SKM-1 treated with dmso at 0.1 percent for 144 hours (cell line): ENCODE data around the gene TIMM22.
"Not testable (repeated sequence)": the region's sequence is repeated elsewhere in the genome, so short reads cannot be mapped to it uniquely, and the experiment has no call there.

Source experiments
- DNase-seq: peaks from one replicate; lab custom pipeline; 2025; ENCODE audit not compliant: unreplicated experiment; lab: John Stamatoyannopoulos, UW

TIMM22 gene

GRCh38 chr17:971861-972260 is 25.1 kb upstream of the TIMM22 start:
- not testable (repeated sequence) for DNase-seq

GRCh38 chr17:973053-973452 is 23.9 kb upstream of the TIMM22 start:
- DNase-seq, result no peak

- DNase-seq, result not testable (repeated sequence)
Observed at GRCh38 chr17:974778-975177, 22.2 kb upstream of the TIMM22 start.

- DNase-seq, result no peak
Observed at GRCh38 chr17:975371-975915, 21.5 kb upstream of the TIMM22 start.

GRCh38 chr17:976312-976711 is 20.6 kb upstream of the TIMM22 start:
- no peak for DNase-seq

- DNase-seq, result no peak
Observed at GRCh38 chr17:977166-977565, 19.8 kb upstream of the TIMM22 start.

- no peak for DNase-seq
Observed at GRCh38 chr17:978103-979093, 18.5 kb upstream of the TIMM22 start.

- no peak for DNase-seq
Observed at GRCh38 chr17:979212-979538, 17.8 kb upstream of the TIMM22 start.

GRCh38 chr17:979539-980405 is 17.2 kb upstream of the TIMM22 start, which contains the start of gene NXN:
Gene NXN (minus strand): TSS chr17:979776.
- peak; percentile 29 for DNase-seq

GRCh38 chr17:980406-981291 is 16.3 kb upstream of the TIMM22 start:
- peak; percentile 61 for DNase-seq

- no peak for DNase-seq
Observed at GRCh38 chr17:981292-981658, 15.7 kb upstream of the TIMM22 start.

- no peak for DNase-seq
Observed at GRCh38 chr17:983921-984320, 13.0 kb upstream of the TIMM22 start.

GRCh38 chr17:986322-986929 is 10.5 kb upstream of the TIMM22 start:
- no peak for DNase-seq

- no peak for DNase-seq
Observed at GRCh38 chr17:987931-988330, 9.0 kb upstream of the TIMM22 start.

- DNase-seq, result no peak
Observed at GRCh38 chr17:988561-988960, 8.4 kb upstream of the TIMM22 start.

- no peak for DNase-seq
Observed at GRCh38 chr17:992933-993332, 4.0 kb upstream of the TIMM22 start.

- DNase-seq, result not testable (repeated sequence)
Observed at GRCh38 chr17:995324-995723, 1.6 kb upstream of the TIMM22 start.

- DNase-seq, result no peak
Observed at GRCh38 chr17:998111-998510, 1.2 kb downstream of the TIMM22 start.

- no peak for DNase-seq
Observed at GRCh38 chr17:1000597-1001461, 3.9 kb downstream of the TIMM22 start.
